Renal cortex interstitium (tissue), 11 donors: ENCODE results near the gene RAC3. TPM values are rescaled to one million over a fixed set of nuclear protein-coding genes. Genes with fewer than 3 reads are reported as not detected.

Experiments used
- DNase-seq, 11 donors: peaks; one replicate each; pipeline ENCODE4 v3.0.0-alpha.2; 2013; ENCODE audit warnings: low read depth in 9 of 11, low spot score in 4 of 11; ENCODE audit errors: extremely low read depth in 1 of 11
- polyA plus RNA-seq, 3 donors: library from polyadenylated mRNA; unstranded; fragments of 120-200 nt; gene quantifications; one replicate each; pipeline ENCODE4 v1.2.1, GENCODE V29; 2013; ENCODE audit not compliant: insufficient read length in 3 of 3

RAC3 gene
- polyA plus RNA-seq, 3 donors = 8.3 to 16.2 (median 11.7) TPM

GRCh38 chr17:82018152-82018988, 13.1 kb upstream of the RAC3 start:
- no peak for DNase-seq

- no peak for DNase-seq
Measured at GRCh38 chr17:82018989-82019689, 12.3 kb upstream of the RAC3 start.

- DNase-seq = no peak
Measured at GRCh38 chr17:82019690-82020571, 11.5 kb upstream of the RAC3 start.

GRCh38 chr17:82020572-82021106, 10.8 kb upstream of the RAC3 start:
- DNase-seq = no peak

- DNase-seq = no peak
Measured at GRCh38 chr17:82021107-82021899, 10.2 kb upstream of the RAC3 start.

GRCh38 chr17:82021900-82022309, 9.6 kb upstream of the RAC3 start:
- DNase-seq = no peak

- DNase-seq = no peak
Measured at GRCh38 chr17:82022310-82022980, 9.0 kb upstream of the RAC3 start, which contains the start of gene CENPX. TSS of gene CENPX (minus strand) at chr17:82022878. CDS start at chr17:82022861, 17 bp downstream.

- DNase-seq = peak; percentile 93 to 100 (median 99)
Measured at GRCh38 chr17:82022981-82023446, 8.5 kb upstream of the RAC3 start, which contains the start of gene LRRC45. TSS of gene LRRC45 (plus strand) at chr17:82023305. CDS start at chr17:82023644, 339 bp downstream.

GRCh38 chr17:82023447-82024241, 7.8 kb upstream of the RAC3 start:
- DNase-seq = no peak

- DNase-seq = no peak
Measured at GRCh38 chr17:82024859-82025258, 6.6 kb upstream of the RAC3 start.

GRCh38 chr17:82025401-82026107, 5.9 kb upstream of the RAC3 start:
- no peak for DNase-seq

GRCh38 chr17:82028246-82028645, 3.2 kb upstream of the RAC3 start:
- DNase-seq = no peak

- no peak for DNase-seq
Measured at GRCh38 chr17:82028966-82029365, 2.5 kb upstream of the RAC3 start.

GRCh38 chr17:82029391-82029790, 2.1 kb upstream of the RAC3 start:
- no peak for DNase-seq

- no peak for DNase-seq
Measured at GRCh38 chr17:82029990-82030469, 1.4 kb upstream of the RAC3 start.
